Measurements from ENCODE around the gene DRAM1.

DNA sequence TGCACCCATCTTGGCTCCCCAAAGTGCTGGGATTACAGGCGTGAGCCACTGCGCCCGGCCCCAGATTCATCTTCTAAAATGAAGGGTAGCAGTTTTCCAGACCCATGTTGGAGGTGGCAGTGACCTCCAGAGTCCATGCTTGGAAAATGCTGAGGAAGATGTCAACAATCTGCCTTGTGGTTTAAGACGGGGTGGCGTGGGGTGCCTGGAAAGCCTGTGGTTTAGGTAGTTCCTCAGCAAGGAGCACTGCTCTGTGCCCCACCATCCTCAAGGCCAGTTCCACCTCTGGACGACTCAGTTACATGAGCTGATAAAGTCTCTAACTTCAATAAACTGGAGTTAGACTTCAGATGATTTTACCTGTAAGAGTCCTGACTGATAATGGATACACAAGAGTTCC, 48.6 kb downstream of the DRAM1 start:
- TF ChIP-seq, protein P1, sequence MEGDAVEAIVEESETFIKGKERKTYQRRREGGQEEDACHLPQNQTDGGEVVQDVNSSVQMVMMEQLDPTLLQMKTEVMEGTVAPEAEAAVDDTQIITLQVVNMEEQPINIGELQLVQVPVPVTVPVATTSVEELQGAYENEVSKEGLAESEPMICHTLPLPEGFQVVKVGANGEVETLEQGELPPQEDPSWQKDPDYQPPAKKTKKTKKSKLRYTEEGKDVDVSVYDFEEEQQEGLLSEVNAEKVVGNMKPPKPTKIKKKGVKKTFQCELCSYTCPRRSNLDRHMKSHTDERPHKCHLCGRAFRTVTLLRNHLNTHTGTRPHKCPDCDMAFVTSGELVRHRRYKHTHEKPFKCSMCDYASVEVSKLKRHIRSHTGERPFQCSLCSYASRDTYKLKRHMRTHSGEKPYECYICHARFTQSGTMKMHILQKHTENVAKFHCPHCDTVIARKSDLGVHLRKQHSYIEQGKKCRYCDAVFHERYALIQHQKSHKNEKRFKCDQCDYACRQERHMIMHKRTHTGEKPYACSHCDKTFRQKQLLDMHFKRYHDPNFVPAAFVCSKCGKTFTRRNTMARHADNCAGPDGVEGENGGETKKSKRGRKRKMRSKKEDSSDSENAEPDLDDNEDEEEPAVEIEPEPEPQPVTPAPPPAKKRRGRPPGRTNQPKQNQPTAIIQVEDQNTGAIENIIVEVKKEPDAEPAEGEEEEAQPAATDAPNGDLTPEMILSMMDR (conservative IDR thresholded peaks at IDR 0.05 in 1 of 2, IDR thresholded peaks at IDR 0.05 in 1 of 2; ENCODE audit: low read depth in 1 of 2, low read length in 2 of 2): no peak
- TF ChIP-seq EZH2 (IDR thresholded peaks at IDR 0.05; ENCODE audit: low read length, missing control alignments): no peak

Measured in fibroblast of lung (primary cell).